Ammon's horn (tissue), 1 donor: ENCODE data around the gene KIRREL3.

Experiments used
- DNase-seq: peaks from one replicate; pipeline ENCODE4 v3.0.0-alpha.2; 2016; ENCODE audit warnings: low spot score

KIRREL3 gene

DNA sequence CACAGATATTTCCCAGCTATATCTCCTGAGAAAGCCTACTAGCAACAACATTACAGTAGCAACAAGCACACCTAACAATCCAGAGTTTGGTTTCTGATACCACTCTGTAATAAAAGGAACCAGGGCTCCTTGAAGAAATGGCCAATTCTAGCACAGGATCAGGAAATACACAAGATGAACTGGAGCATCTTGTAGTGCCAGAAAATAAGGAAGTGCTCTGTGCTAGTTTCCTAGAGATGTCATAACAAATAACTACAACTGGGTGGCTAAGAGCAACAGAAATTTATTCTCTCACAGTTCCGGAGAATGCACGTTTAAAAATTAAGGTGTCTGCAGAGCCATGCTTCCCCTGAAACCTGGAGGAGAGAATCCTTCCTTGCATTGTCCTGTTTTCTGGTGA lies 217.8 kb downstream of the KIRREL3 start:
- DNase-seq: no peak

DNA sequence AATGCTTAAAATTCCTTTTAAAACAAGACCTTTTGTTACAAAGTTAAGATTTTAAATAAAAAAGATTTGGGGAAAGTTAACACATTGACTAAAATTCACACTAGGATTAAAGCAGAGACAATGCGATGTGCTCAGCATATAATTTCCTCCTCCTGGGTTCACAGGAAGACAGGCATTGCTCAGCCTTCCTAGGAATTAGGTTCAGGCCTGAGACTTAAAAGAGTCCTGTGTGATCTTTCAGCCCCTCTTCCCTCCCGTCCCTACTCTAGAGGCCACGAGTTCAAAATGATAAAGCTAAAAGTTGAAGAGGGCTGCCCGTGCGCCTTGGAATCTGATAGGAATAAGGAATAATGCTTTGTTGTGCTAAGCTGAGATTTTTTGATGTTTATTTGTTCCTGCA lies 218.6 kb downstream of the KIRREL3 start:
- no peak for DNase-seq

DNA sequence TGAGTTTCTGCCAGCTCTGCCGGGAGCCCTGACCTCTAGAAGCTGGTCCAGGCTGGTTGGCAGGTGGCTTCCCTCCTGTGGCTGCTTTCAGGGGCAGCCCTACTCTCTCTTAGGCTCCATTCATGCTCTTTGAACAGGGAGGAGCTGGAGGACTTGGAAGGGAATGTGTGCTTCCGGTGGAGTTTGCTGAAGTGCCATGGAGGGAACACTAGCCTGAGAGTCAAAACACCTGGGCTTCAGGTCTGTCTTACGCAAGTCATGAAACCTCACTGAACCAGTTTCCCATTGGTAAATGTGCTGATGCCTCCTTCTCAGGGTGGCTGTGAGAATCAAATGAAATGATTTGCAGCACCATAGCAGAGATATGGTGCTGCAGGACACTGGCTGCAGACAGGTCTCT lies 224.5 kb downstream of the KIRREL3 start:
- DNase-seq: no peak

DNA sequence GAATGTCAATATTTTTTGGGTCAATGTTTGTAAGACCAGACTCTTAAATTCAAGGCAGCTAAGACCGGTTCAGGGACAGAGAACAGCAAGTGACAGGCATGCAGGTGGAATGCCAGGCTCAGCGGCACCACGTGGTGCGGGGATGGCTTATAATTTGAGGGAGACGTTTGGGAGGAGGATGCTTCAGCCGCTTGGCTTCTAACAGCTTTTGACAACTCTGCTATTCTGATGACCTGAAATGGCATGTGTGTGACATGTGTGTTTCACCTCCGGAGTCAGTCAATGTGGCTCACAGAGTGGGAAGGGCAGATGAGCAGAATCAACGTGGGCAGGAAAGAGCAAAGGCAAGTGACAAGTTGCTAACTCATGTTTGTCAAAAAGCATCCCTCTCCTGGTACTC lies 228.3 kb downstream of the KIRREL3 start:
- no peak for DNase-seq

DNA sequence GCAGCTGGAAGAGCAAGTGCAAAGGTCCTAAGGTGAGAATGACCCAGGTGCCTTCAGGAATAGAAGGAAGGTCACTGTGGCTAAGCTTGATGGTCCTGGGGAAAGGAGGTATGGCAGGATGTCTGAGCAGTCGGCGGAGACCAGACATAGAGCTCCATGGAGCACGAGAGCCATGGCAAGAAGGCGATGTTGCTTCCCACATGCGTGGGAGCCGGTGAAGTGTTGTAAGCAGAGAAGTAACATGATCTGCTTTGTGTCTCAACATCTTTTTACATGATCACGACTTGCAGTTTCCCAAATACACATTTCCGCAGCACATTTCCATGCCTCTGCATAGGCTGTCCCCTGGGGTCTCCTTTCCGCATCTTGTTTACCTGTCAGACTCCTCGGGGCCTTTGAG lies 231.9 kb downstream of the KIRREL3 start:
- no peak for DNase-seq

DNA sequence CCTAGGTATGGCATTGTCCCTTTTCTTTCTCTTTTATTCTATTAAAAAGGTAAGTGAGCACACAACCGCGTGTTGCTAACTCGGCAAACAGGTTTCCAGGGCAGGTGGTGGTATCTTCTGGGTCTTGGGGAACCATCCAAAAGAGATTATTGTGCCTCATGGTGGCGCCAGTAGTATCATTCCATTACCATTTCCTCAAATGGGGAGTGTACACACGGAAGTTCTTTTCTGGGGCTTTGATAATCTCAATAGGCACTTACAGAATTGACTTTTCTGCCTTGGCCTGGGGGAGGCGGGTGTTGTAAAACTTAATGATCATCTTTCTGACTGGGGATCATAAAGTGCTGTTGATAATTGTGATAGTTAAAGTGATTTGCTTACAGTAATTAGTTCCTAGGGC lies 234.1 kb downstream of the KIRREL3 start:
- no peak for DNase-seq

DNA sequence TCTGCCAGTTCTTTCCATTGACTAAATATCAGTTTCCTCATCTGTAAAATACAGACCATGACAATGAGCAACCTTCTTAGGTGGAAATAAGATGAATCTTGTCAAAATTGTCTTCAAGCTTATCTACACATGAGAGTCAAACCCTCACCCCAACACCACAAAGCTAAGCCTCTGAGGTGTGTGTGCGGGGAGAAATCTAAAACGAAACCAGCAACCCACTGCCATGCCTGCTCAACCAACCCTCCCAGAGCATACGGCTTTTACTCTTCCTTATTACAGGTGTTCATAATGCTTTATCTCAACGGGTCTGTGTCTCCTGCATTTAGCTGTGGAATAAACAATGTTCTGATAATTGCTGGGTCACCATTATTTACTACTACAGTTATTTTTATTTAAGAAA lies 235.4 kb downstream of the KIRREL3 start:
- DNase-seq: no peak

DNA sequence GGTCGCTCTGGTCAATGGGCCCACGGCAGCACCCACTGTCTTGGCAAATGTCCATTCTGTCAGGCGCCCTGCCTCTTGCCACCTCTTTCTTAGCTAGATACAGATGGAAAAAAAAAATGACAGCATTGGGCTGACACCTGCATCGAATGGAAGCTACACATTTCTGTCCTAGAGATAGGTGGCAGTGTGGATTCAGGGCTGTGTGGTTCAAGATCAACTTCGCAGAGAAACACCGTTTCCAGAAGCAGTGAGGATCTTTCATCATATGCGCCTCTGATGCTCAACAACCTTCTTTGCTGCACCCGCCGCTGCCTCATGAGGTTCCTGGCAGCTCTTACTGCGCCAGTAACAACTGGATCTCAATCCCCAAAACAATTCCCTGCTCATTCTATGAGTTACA lies 236.3 kb downstream of the KIRREL3 start:
- DNase-seq: peak; percentile 32

DNA sequence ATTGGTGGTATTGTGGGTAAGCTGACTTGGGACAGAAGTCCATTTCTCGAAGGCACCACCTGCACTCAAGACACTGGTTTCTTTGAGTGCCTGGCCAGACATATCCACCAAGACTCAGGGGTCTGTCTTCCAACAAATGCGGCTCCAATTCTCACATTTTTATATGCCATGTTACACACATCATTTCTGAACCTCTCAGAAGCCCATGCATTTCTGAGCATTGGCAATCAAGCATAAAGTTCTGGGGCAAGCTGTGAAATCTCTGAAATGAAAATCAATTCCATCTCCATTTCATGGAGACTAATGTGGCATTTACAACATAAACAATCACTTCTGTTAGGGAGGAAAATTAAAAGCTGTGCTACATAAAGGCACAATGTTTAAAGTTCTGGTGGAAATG lies 243.7 kb downstream of the KIRREL3 start:
- no peak for DNase-seq

DNA sequence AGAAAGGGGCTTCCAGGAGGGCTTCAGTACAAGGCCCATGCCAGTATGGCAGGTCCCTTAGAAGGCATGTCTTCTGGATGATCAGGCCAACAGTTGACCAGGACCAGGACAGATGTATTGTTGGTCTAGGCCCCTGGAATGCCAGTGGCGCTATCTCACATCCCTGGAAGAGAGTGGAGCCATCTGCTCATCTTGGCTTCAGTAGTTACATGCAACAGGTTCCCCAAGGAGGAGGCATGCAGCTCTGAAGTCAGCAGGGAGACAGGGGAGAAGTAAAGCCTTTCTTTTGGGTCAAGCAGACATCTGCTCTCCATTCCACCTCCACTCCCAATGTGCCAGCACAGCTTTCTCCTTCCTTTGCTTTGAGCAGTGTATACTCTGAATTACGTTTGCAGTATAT lies 244.1 kb downstream of the KIRREL3 start:
- DNase-seq: no peak

DNA sequence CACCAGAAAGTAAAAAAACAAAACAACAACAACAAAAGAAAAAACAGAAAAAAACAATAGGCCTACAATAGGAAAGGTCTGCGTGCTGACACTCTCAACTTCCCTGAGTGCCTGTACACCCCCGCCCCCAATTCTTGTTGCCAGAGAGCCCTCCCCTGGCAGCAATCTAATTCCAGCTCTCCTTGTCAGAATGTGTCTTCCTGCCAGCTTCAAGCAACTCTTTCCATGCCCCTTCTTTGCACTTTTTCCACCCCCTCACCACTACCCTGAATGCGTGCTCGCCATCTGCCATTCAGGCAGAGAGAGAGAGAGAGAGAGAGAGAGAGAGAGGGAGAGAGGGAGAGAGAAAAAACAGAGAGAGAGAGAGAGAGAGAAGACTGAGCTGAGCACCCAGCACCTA lies 245.0 kb downstream of the KIRREL3 start:
- no peak for DNase-seq

DNA sequence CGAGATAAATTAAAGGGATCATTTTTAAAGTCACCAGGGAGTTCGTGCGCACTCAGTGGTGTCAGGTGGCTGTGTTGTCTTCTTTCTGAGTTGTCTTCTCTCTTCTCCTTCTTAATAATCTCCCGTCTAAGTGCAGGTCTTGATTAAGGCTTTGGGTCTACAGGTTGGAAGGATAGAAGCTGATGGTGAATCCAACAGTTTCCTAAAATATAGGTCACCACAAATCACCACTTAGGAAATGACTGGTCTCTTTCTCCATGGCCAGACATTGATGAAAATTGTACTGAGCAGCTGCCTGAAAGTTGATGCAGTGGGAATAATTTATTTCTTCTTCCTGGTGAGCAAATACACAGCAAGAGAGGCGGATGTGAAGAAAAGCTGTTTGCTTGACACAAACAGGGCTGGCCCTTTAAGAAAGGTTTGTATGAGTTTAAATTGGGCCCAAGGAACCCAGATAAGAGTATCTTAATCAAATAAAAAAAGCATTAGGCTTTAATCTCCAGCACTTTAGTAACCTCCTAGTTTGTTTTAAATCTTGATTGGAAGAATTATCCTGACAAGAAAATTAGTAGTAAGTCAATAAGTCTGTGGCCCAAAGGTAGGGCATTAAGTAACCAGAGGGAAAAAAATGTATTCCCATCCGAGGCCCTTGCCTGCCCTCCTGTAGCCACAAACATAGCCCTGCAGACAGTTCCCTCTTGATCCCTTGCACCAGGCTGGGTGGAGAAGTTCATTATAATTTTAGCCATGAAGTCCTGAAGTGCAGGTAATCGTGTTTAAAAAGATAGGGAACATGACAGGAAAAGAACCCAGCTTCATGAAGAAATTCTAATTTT lies 245.8 kb downstream of the KIRREL3 start:
- no peak for DNase-seq

DNA sequence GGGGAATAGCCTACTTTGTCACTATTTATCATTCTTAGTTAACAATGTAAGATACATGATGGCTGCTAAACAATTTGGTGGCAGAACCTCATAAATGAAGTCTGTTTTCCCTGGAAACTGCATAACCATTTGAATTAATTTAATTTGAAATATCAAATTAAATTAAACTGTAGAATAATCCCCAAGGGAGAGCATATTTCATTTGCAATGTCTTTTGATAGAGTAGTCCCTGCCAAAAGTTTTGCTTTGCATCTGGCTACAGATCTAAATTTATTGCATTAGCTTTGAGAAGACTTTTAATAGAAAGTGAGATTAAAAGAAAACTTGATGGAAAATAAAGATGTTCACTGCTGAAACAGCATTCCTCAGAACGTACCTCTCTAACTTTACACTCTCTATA lies 246.6 kb downstream of the KIRREL3 start:
- no peak for DNase-seq

DNA sequence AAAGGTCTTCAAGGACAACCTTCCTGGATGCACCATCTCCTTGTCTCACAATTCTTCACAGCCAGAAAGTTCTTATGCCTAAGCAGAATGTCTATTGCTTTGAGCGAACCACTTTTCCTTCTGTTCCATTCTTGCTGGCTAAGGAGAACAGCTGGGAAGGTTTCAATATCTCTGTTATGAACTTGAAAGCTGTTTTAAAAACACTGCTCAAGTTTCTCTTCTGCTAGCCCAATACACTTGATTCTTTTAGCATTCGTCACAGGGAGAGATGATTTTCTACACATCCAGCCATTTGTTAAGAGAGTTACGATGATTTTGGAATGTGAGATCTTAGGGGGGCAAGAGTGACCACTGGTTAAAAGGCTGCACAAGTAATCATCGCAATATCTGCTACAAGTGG lies 249.3 kb downstream of the KIRREL3 start:
- no peak for DNase-seq

DNA sequence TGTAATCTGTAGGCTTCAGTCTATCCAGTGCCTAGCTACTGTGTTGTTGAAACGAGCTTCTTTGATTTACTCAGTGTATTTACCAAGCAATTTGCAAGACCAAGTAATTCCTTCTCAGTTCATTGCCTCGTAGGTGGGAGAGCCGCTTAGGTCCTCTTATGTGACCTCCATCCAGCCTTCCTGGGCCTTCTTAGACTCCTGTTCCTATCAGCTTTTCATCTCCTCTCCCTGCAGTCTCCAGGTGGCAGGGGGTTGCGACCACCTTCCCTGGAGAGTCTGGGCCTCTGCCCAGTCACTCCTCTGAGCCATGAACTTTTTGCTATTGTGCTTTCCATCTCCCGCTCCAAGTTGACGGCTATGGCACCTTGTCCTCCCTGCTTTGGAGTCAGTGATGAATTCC lies 251.8 kb downstream of the KIRREL3 start:
- no peak for DNase-seq

DNA sequence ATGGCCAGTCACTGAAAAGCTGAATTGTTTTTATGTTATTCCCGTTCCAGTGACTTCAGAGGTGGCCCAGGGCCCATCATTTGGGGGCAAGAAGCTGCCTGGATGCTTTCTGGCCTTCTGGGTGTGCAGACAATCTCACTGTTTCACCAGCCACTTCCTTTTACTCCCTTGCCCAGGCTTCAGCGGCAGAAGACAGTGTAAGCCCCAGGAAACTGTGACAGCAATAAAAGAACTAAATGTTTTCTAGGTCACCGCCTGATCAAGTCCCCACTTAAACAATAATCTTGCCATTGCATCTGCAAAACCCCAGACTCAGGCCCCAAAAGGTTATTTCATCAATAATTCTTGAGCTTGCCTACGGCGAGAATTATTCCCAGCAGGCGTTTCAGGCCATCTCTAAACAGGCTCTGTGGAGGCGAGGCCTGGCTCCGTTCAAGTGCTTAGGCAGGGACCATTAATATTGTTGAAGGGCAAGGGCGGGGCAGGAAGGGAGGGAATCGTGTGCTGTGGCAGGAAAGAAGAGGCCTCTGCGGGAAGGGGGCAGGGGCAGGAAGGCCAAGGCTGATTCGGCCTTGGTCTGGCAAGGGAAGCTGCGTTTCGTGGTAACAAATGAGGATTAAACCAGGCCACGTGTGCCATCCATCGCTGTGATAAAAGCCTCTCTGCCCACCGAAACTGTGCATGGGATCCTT lies 252.3 kb downstream of the KIRREL3 start:
- no peak for DNase-seq

DNA sequence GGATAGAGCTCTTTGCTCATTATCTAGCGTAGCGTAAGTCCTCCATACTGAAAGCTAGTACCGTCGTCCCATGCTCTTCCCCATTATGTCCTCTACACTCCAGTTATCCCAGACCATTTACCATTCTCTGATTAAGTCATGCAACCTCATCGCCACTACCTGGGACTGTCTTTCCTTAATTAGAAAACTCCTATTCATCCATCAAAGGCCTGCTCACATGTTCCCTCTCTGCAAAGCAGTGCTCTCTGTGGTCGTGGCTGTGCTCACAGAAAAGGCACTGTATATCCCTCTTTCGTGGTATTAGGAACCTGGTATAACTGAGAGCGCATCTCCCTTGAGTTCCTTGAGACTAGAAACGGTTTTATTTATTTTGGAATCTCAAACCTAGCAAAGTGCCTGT lies 253.3 kb downstream of the KIRREL3 start:
- no peak for DNase-seq

DNA sequence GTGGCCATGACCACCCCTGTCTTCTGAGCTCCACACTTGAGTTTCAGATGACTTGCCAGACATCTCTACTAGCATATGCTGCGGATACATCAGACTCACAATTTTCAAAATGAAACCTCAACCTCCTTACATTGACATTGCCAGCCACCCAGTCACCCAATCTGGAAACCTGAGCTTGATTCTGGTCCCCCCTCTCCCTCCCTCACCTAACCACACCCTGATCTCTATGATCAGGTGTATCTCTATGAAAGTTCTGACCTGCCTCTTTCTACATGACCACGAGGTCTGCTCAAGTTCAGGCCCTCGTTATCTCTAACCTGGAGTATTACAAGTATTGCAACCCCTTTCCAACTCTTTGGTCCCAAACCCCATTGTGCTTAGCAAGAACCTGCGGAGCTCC lies 254.1 kb downstream of the KIRREL3 start:
- DNase-seq: no peak

DNA sequence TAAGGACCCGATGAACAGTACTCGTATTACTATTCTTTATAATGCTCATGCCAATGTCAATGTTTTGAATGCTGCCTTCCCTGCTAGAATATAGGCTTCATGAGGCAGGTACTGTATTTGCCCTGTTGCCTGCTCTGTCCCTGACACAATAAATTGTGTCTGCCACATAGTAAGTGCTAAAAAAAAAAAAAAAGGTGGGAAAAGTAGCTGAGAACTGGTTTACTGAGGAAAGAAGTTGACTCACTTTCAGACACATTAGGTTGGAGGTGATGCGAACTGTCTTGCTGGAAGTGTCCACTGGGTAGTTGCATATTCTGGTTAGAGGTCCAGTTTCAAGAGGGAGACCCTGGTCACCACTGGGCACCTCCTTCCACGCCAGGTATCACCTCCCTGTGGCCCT lies 255.9 kb downstream of the KIRREL3 start:
- DNase-seq: no peak

DNA sequence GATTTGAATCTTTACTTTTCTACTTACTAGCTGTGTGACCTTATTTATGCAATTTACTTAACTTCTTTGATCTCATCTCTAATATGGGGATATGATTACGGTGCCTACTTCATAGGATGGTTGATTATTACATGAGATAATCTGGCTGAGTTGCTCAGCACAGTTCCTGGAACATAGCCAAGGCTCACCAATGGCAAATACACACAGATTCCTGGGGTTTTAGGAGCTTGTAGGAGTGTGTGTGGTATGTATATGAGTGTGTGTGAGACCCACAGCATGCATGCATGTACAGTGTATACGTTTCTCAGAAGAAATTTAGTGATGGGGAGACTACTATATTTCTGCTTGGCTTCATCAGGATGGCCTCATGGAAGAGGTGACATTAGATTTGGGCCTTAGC lies 256.9 kb downstream of the KIRREL3 start:
- DNase-seq: no peak

DNA sequence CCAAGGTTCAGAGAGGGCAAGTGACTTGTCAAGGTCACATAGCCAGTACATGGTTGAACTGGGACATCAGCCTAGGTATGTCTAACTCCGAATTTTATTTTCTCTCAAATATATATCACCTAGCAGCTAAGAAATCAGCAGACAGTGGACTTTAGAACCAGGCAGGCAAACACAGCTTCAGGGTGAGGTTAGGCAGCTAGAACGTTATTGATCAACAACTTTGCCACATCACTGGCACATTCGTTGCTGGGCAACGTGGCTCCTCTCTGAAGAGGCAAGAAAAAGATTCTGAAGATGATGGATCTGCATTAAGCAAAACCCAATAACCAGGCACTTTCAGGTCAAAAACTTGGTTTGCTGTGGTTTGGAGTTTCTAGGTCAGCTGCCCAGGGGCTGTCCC lies 258.0 kb downstream of the KIRREL3 start:
- DNase-seq: no peak

DNA sequence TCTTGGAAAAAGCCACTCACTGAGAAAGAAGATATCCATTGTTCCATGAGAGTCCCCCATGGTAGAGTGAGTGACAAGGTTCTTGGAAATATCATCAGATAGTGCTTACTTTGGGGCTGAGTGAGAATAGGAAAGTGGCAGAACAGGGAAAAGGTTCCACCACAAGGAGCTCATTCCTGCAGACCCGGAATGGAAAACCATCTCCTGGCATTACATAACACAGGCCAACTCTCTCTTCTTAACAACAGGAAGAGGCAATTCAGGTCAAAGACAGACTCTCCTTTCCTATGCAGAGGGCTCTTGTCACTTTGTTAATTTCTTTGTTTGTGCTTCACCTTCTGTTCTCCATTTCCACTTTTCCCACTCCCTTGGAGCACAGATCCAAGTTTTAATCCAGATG lies 259.7 kb downstream of the KIRREL3 start:
- no peak for DNase-seq

DNA sequence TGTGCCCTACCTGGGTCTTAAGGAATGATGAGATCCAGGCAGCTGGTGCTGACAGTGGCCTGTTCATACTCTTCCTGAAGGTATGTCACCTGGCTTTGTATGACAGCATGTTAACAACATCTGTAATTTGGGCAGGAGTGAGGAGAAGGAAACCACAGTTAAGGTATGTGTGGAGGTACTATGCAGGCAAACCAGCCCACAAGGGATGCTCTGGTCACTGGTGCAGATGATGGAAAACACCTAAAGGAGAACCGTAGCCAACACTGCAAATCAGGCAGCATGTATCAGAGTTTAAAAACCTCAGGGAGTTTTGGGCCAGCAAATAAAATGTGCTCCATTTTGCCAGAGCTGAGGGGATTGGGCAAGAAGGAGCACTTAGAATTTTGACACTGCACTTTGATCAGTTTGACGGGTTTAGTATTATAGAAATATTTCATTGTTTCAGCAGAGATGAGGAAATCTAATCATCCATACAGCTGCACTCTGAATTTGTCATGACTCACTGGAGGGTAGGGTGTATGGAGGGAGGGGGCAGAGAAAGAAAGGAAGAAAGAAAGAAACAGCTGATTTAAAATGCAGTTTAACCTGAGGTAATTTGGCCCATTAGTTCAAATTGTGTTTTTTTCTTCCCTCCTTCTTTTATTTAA lies 260.9 kb downstream of the KIRREL3 start:
- DNase-seq: no peak
